Measurements from ENCODE around the gene EXOC3L2.

EXOC3L2 gene

GRCh38 chr19:45263013-45263412 lies 17.8 kb upstream of the EXOC3L2 start:
- no peak overlapping the region for H3K4me2 ChIP-seq (ENCODE audit: low read length)
- no peaks in the 10 kb centered on the region for H4K20me1 ChIP-seq (ENCODE audit: insufficient read depth, low read length)
- H3K79me2 ChIP-seq (ENCODE audit: insufficient read depth, low read length) = no peaks in the 10 kb centered on the region
- H3K27ac ChIP-seq (ENCODE audit: low read depth, low read length, poor library complexity, severe bottlenecking) = no peak overlapping the region
- H3K9me2 ChIP-seq (ENCODE audit: low read depth, low read length) = no peaks in the 10 kb centered on the region
- H2AFZ ChIP-seq (ENCODE audit: low read length) = no peak overlapping the region
- peaks cover 5% of the 10 kb centered on the region for H3K4me1 ChIP-seq (ENCODE audit: insufficient read depth, low read length, severe bottlenecking)
- no peaks in the 10 kb centered on the region for H3F3A ChIP-seq (ENCODE audit: insufficient read depth, low read length)
- TF ChIP-seq, protein P1, sequence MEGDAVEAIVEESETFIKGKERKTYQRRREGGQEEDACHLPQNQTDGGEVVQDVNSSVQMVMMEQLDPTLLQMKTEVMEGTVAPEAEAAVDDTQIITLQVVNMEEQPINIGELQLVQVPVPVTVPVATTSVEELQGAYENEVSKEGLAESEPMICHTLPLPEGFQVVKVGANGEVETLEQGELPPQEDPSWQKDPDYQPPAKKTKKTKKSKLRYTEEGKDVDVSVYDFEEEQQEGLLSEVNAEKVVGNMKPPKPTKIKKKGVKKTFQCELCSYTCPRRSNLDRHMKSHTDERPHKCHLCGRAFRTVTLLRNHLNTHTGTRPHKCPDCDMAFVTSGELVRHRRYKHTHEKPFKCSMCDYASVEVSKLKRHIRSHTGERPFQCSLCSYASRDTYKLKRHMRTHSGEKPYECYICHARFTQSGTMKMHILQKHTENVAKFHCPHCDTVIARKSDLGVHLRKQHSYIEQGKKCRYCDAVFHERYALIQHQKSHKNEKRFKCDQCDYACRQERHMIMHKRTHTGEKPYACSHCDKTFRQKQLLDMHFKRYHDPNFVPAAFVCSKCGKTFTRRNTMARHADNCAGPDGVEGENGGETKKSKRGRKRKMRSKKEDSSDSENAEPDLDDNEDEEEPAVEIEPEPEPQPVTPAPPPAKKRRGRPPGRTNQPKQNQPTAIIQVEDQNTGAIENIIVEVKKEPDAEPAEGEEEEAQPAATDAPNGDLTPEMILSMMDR (IDR thresholded peaks at IDR 0.05; ENCODE audit: low read length) = no peak
- TF ChIP-seq EZH2 (IDR thresholded peaks at IDR 0.05; ENCODE audit: borderline replicate concordance, low read length) = no peak
- H3K27me3 ChIP-seq (ENCODE audit: insufficient read depth, low read length) = no peaks in the 10 kb centered on the region
- H3K9ac ChIP-seq (ENCODE audit: low read length) = no peak overlapping the region
- H3K4me3 ChIP-seq (ENCODE audit: low read depth, low read length, poor library complexity, severe bottlenecking) = no peak overlapping the region
- no peaks in the 10 kb centered on the region for H3K9me3 ChIP-seq (ENCODE audit: low read length)
- no peaks in the 10 kb centered on the region; the same call in 1 of the 2 replicates for H3K36me3 ChIP-seq (ENCODE audit: insufficient read depth, low read length)

GRCh38 chr19:45262570-45262969 lies 17.4 kb upstream of the EXOC3L2 start:
- Histone ChIP-seq H3F3A (ENCODE audit: insufficient read depth, low read length) (no peaks in the 10 kb centered on the region), H3K4me1 (ENCODE audit: insufficient read depth, low read length, severe bottlenecking) (peaks cover 5% of the 10 kb centered on the region), H2AFZ (ENCODE audit: low read length) (no peak overlapping the region), H3K36me3 (ENCODE audit: insufficient read depth, low read length) (no peaks in the 10 kb centered on the region; the same call in 1 of the 2 replicates), H3K4me2 (ENCODE audit: low read length) (no peak overlapping the region), H3K27ac (ENCODE audit: low read depth, low read length, poor library complexity, severe bottlenecking) (no peak overlapping the region), H3K9ac (ENCODE audit: low read length) (no peak overlapping the region), H3K9me3 (ENCODE audit: low read length) (no peaks in the 10 kb centered on the region), H3K79me2 (ENCODE audit: insufficient read depth, low read length) (no peaks in the 10 kb centered on the region), H3K9me2 (ENCODE audit: low read depth, low read length) (no peaks in the 10 kb centered on the region), H3K4me3 (ENCODE audit: low read depth, low read length, poor library complexity, severe bottlenecking) (no peak overlapping the region), H3K27me3 (ENCODE audit: insufficient read depth, low read length) (no peaks in the 10 kb centered on the region), H4K20me1 (ENCODE audit: insufficient read depth, low read length) (no peaks in the 10 kb centered on the region)
- TF ChIP-seq, protein P1 (IDR thresholded peaks at IDR 0.05; ENCODE audit: low read length) = no peak
- no peak for TF ChIP-seq EZH2 (IDR thresholded peaks at IDR 0.05; ENCODE audit: borderline replicate concordance, low read length)

GRCh38 chr19:45258862-45259261 lies 13.7 kb upstream of the EXOC3L2 start:
- no peak overlapping the region for H2AFZ ChIP-seq (ENCODE audit: low read length)
- H4K20me1 ChIP-seq (ENCODE audit: insufficient read depth, low read length) = no peaks in the 10 kb centered on the region
- no peaks in the 10 kb centered on the region for H3K9me3 ChIP-seq (ENCODE audit: low read length)
- no peak overlapping the region for H3K4me3 ChIP-seq (ENCODE audit: low read depth, low read length, poor library complexity, severe bottlenecking)
- H3F3A ChIP-seq (ENCODE audit: insufficient read depth, low read length) = no peaks in the 10 kb centered on the region
- H3K9me2 ChIP-seq (ENCODE audit: low read depth, low read length) = no peaks in the 10 kb centered on the region
- TF ChIP-seq, protein P1 (IDR thresholded peaks at IDR 0.05; ENCODE audit: low read length) = no peak
- TF ChIP-seq EZH2 (IDR thresholded peaks at IDR 0.05; ENCODE audit: borderline replicate concordance, low read length) = no peak
- H3K36me3 ChIP-seq (ENCODE audit: insufficient read depth, low read length) = no peaks in the 10 kb centered on the region
- H3K4me1 ChIP-seq (ENCODE audit: insufficient read depth, low read length, severe bottlenecking) = peaks cover 5% of the 10 kb centered on the region
- no peaks in the 10 kb centered on the region for H3K27me3 ChIP-seq (ENCODE audit: insufficient read depth, low read length)
- no peak overlapping the region for H3K27ac ChIP-seq (ENCODE audit: low read depth, low read length, poor library complexity, severe bottlenecking)
- no peak overlapping the region for H3K4me2 ChIP-seq (ENCODE audit: low read length)
- no peak overlapping the region for H3K9ac ChIP-seq (ENCODE audit: low read length)
- no peaks in the 10 kb centered on the region for H3K79me2 ChIP-seq (ENCODE audit: insufficient read depth, low read length)

Measured in OCI-LY1 (cell line).